B cell (primary cell): ENCODE measurements around the gene OTOL1. TPM values are rescaled to one million over a fixed set of nuclear protein-coding genes. Genes with fewer than 3 reads are reported as not detected.

ENCODE experiments used
- ATAC-seq: fragments of 200-7000 bp; cut with Tn5 transposase; one replicate; pipeline ENCODE4 v1.10.0; 2021; ENCODE audit warnings: low read depth, mild to moderate bottlenecking, moderate number of reproducible peaks, moderate library complexity
- CTCF ChIA-PET: fragments of 350-600 bp; sonication (Branson Sonifier 250); formaldehyde crosslinking; loops from one replicate; lab custom pipeline; 2021; ENCODE audit warnings: antibody characterized with exemption, inconsistent platforms; lab: Charles Lee
- POLR2A ChIA-PET: fragments of 350-600 bp; sonication (Branson Sonifier 250); formaldehyde crosslinking; loops from one replicate; lab custom pipeline; 2021; ENCODE audit warnings: antibody characterized with exemption; lab: Charles Lee
- DNase-seq: peaks from one replicate; pipeline ENCODE4 v3.0.0; 2013
- H2AFZ ChIP-seq: 2 replicates; pipeline ENCODE4 v1.6.1; 2012; ENCODE audit warnings: mild to moderate bottlenecking, low read depth, low read length; ENCODE audit not compliant: insufficient read depth, poor library complexity, severe bottlenecking
- H3K27ac ChIP-seq, 2 donors: 1 replicate in 1 of 2; 2 replicates in 1 of 2; pipeline ENCODE4 v1.5.1; 2012 to 2013; ENCODE audit warnings: low read length in 2 of 2, mild to moderate bottlenecking in 2 of 2, moderate library complexity in 1 of 2
- H3K27me3 ChIP-seq, 4 experiments: fragments of 200-600 bp in 1 of 4; sonication (generic) in 1 of 4; replicated peaks in 1 of 4; 1 replicate in 2 of 4; 2 replicates in 2 of 4; pipeline versions ENCODE4 v1.6.1 to v1.7.0; 2013 to 2016; ENCODE audit warnings: low read length in 3 of 4, mild to moderate bottlenecking in 2 of 4, mixed read lengths in 1 of 4, moderate library complexity in 1 of 4; ENCODE audit not compliant: insufficient read depth in 4 of 4, control insufficient read depth in 3 of 4; ENCODE audit errors: control extremely low read depth in 1 of 4
- H3K36me3 ChIP-seq, 2 experiments: replicated peaks in 1 of 2; 1 replicate in 1 of 2; 2 replicates in 1 of 2; pipeline versions ENCODE4 v1.6.1 to v1.7.1; 2013; ENCODE audit warnings: low read length in 1 of 2; ENCODE audit not compliant: insufficient read depth in 2 of 2, control insufficient read depth in 1 of 2; ENCODE audit errors: control extremely low read depth in 1 of 2, extremely low read depth in 1 of 2
- H3K4me1 ChIP-seq, 2 donors: fragments of 200-600 bp in 1 of 2; sonication (generic) in 1 of 2; 1 replicate in 1 of 2; 2 replicates in 1 of 2; pipeline versions ENCODE4 v1.5.1 to v1.6.1; 2013 to 2017; ENCODE audit warnings: low read length in 2 of 2; ENCODE audit not compliant: control insufficient read depth in 2 of 2, insufficient read depth in 2 of 2
- H3K4me2 ChIP-seq: replicated peaks from 2 replicates; pipeline ENCODE3; 2012; ENCODE audit warnings: mild to moderate bottlenecking, low read depth, low read length; ENCODE audit not compliant: poor library complexity, severe bottlenecking
- H3K4me3 ChIP-seq, 5 experiments: fragments of 200-600 bp in 1 of 5; sonication (generic) in 1 of 5; 1 replicate in 3 of 5; 2 replicates in 2 of 5; pipeline versions ENCODE4 v1.5.1 to v1.7.0; 2011 to 2016; ENCODE audit warnings: low read length in 4 of 5, mild to moderate bottlenecking in 4 of 5, low read depth in 2 of 5, control low read depth in 1 of 5, moderate library complexity in 1 of 5; ENCODE audit not compliant: insufficient read depth in 1 of 5; ENCODE audit errors: control extremely low read depth in 1 of 5, extremely low read depth in 1 of 5
- H3K79me2 ChIP-seq: fragments of 200-600 bp; sonication (generic); one replicate; pipeline ENCODE4 v1.6.0; 2016; ENCODE audit warnings: low read length; ENCODE audit not compliant: control insufficient read depth, insufficient read depth
- H3K9ac ChIP-seq: fragments of 200-600 bp; sonication (generic); 2 replicates; pipeline ENCODE4 v1.6.1; 2017; ENCODE audit warnings: mild to moderate bottlenecking, low read length, moderate library complexity
- H3K9me3 ChIP-seq, 3 donors: one replicate each; pipeline versions ENCODE4 v1.6.1 to v1.7.1; 2013; ENCODE audit warnings: low read length in 2 of 3; ENCODE audit not compliant: control insufficient read depth in 2 of 3, insufficient read depth in 1 of 3; ENCODE audit errors: control extremely low read depth in 1 of 3
- H4K20me1 ChIP-seq: 2 replicates; pipeline ENCODE4 v1.6.0; 2012; ENCODE audit warnings: mild to moderate bottlenecking, low read length; ENCODE audit not compliant: insufficient read depth, control insufficient read depth, poor library complexity, severe bottlenecking
- H3K27ac Mint-ChIP-seq: one replicate; pipeline ENCODE4 v1.8.0; 2021; ENCODE audit warnings: mixed read lengths
- H3K27me3 Mint-ChIP-seq: one replicate; pipeline ENCODE4 v1.8.0; 2021; ENCODE audit warnings: mixed read lengths
- H3K4me1 Mint-ChIP-seq: one replicate; pipeline ENCODE4 v1.8.0; 2021; ENCODE audit warnings: mixed read lengths
- H3K4me3 Mint-ChIP-seq: one replicate; pipeline ENCODE4 v1.8.0; 2021; ENCODE audit warnings: mixed read lengths
- H3K9me3 Mint-ChIP-seq: one replicate; pipeline ENCODE4 v1.8.0; 2022; ENCODE audit warnings: mixed read lengths; ENCODE audit not compliant: insufficient read depth
- CTCF ChIP-seq: fragments of 200-600 bp; IDR thresholded peaks from one replicate; pipeline ENCODE4 v1.8.0; 2022; ENCODE audit warnings: antibody characterized with exemption, mild to moderate bottlenecking
- EZH2 ChIP-seq: IDR thresholded peaks from 2 replicates; pipeline ENCODE4 v1.6.1; 2012; ENCODE audit warnings: borderline replicate concordance, low read depth, mild to moderate bottlenecking, moderate library complexity, low read length; ENCODE audit not compliant: insufficient read depth, poor library complexity, severe bottlenecking
- WGBS: methylation state at CpG from one replicate; pipeline ENCODE4 v1.1.5; 2013; ENCODE audit warnings: missing lambda C conversion rate; ENCODE audit not compliant: insufficient coverage; 5-methylcytosine and 5-hydroxymethylcytosine counted together
- intact Hi-C: fragments of 100-400 bp; cut with micrococcal nuclease; formaldehyde crosslinking; loops from one replicate; pipeline ENCODE4 v1.10.0; 2022
- polyA plus RNA-seq: library from polyadenylated mRNA; depleted of rRNA; stranded (reverse); fragments of >200 nt; gene quantifications from 2 replicates; pipeline ENCODE4 v1.2.3, GENCODE V29; 2012
- total RNA-seq, 2 donors: library from RNA; stranded (reverse); fragments of 120-200 nt in 1 of 2; gene quantifications; 1 replicate in 1 of 2; 2 replicates in 1 of 2; pipeline versions ENCODE4 v1.2.3 to v1.2.4, GENCODE V29; 2013 to 2022

OTOL1 gene
- total and polyA plus RNA-seq, 2 donors (not counting 1 experiment from before 2014, with no cell fraction given): not detected

- Mint-ChIP-seq H3K9me3 (no peaks in the 10 kb centered on the region), H3K4me3 (no peak overlapping the region), H3K4me1 (no peaks in the 10 kb centered on the region), H3K27me3 (peaks cover 3% of the 10 kb centered on the region), H3K27ac (no peak overlapping the region)
- Histone ChIP-seq H3K36me3 (no peaks in the 10 kb centered on the region), H3K79me2 (no peaks in the 10 kb centered on the region), H3K27ac (no peak overlapping the region), H3K4me2 (no peak overlapping the region), H3K27me3 (no peaks in the 10 kb centered on the region), H3K4me1 (no peaks in the 10 kb centered on the region), H3K9ac (no peak overlapping the region), H2AFZ (no peak overlapping the region), H3K9me3 (no peaks in the 10 kb centered on the region), H3K4me3 (no peak overlapping the region), H4K20me1 (no peaks in the 10 kb centered on the region)
- no peak for ATAC-seq
- 90% methylated on average over 4 of the region's 6 CpGs for WGBS
- no peak for DNase-seq
- intact Hi-C loops: no loop called here
- no peak for TF ChIP-seq CTCF
- TF ChIP-seq EZH2: no peak
- POLR2A ChIA-PET: no interaction called here
- CTCF ChIA-PET: no interaction called here
Measured at GRCh38 chr3:161552984-161553560, 56.5 kb downstream of the OTOL1 start.

Other genes with a start within 250 kb of the OTOL1 start
- not detected in 2 replicates for gene SPTSSB, start 125.3 kb upstream of the OTOL1 start, total RNA-seq
- gene SPTSSB, start 125.3 kb upstream of the OTOL1 start, polyA plus RNA-seq: not detected in 2 replicates